ENCODE data around the gene PSME3IP1.
"Not testable (repeated sequence)": the region's sequence is repeated elsewhere in the genome, so short reads cannot be mapped to it uniquely, and the experiment has no call there.

Gene PSME3IP1

DNA sequence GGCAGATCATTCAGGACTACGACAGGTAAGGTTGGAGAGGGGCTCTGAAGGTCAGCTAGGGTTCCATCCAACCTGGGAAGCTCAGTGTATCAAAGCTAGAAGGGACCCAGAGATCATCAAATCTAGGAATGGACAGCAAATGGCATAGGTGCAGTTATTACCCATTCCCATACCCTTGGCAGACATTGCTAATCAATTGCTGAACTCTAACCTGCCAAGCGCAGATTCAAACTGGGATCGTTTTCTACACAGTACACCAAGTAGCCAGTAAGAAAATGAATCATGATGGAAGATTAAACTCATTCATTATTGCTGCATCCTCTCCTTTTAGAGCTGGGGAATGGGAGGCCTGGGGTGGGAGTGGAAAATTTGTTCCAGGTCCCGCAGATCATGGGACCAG is 59.9 kb downstream of the PSME3IP1 start:
- DNase-seq, result no peak

DNA sequence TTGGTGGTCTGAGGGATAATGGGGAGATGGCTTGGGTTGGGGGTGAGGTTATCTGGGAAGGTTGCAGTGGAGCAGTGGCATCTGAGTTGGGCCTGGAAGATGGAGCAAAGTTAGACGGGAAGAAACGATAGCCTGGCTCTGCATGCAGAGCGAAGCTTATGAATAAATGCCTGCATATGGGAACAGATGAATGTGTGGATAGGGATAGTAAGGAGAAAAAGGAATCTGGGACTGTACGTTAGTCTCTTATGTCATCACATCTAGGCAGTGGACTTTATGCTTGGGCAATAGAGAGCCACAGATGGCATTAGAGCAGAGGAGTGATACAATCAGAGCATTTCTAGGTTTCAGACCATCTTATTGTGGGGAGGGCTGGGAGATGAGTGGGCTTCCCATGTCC is 60.5 kb downstream of the PSME3IP1 start:
- no peak for DNase-seq

DNA sequence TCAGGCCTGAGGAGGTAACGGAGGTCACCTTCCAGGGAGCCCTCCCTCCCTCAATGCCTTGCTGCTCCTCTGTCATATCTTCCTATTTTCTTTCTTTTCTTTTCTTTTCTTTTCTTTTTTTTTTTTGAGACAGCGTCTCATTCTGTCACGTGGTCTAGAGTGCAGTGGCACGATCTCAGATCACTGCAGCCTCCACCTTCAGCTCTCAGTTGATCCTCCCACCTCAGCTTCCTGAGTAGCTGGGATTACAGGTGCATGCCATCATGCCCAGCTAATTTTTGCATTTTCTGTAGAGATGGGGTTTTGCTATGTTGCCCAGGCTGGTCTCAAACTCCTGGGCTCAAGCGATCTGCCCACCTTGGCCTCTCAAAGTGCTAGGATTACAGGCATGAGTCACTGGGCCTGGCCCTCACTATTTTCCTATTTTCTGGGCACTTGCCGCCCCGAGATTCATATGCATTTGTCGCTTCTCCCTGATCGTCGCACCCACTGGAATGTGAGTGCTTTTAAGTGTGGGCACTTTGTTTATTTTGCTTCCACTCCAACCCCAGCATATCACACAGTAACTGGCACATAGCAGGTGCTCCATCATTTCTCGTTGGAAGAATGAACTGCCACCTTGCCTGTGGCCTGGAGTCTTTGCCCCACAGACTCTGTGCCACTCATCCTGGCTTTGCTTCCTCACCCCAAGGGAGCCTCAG is 61.7 kb downstream of the PSME3IP1 start:
- DNase-seq, result no peak

DNA sequence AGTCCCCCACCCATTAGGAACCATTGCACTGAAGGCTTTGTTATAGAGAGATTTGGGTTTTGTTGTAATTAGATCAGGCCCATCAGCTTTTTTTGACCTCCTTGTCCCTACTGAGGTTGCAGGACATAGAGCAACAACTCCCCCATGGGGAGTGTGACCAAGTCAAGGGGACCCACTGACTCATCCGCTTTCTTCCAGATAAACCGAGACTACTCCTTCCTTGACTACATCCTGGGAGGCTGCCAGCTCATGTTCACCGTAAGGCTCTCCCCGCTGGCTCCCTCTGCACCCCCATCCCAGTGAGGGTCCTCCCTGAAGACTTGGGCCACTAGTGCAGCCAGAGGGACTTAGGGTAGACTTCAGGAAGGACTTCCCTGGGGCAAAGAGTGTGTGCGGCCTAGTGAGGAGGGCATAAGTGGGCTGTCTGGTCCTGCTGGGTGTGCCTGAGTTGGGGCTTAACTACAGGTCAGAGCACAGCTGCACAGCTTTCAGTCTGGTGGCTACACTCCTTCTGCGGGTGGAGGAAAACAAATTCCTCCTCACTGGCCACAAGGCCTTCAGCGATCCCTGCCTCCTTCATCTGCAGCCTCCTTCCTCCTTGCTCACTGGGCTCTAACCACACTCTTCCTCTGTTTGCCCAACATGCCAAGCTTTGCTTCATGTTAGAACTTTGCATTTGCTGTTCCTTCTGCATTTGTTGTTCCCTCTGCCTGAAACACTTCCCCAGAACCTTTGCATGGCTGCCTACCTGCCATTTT is 62.4 kb downstream of the PSME3IP1 start:
- no peak for DNase-seq

DNA sequence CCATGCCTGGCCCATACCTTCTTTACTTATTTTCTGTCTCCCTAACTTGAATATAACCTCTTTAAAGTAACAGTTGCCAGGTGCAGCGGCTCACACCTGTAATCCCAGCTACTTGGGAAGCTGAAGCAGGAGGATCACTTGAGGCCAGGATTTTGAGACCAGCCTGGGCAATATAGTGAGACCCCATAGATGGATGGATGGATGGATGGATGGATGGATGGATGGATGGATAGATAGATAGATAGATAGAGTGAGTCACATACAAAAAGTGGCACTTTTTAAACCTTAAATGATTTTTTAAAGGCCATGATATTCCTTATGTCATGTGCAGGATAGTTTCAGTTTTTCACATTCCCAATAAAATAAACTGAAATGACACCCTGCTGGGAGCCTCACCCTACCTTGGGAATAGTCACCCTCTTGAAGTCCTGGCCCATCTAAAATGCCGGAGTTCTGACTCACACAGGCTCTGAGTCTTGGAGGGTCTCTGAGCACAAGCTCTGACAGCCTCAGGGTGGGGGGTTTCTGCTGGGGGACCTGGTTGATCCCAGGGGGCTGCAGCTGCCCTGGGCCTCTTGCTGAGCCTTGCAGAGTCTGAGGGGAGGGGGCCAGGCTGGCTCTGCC is 67.3 kb downstream of the PSME3IP1 start:
- DNase-seq, result no peak

DNA sequence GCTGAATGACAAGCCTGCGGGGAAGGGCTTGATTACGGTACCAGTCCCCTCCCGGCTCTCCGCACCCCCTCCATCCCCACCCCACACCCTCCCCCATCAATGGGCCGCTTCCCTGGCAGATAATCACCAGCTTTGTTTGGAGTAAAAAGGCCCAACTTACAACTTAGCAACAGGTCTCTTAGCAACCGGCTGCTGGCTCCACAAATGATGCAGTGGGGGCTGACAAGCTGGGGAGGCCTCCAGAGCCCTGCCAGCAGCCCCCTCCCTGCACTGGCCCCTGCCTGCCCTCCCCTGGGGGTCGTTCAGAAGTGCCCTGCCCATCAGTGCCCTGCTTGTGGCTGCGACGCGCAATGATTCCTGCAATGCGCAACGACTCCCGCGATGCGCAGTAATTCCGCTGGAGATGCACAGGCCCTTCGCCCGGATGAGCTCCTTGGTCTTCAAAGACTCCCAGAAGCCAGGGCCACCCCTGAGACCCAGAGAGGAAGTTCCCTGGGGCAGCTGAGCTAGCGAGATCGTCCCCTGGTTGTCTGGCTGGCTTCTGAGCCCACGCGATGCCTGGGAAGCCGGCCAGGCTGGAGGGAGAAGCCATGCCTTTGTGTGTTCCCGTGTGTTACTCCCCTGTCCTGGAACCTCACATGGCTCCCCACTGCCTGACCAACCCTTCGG is 70.2 kb downstream of the PSME3IP1 start:
- peak in 55 of 56 donors; percentile 65 to 94 (median 87) for DNase-seq

DNA sequence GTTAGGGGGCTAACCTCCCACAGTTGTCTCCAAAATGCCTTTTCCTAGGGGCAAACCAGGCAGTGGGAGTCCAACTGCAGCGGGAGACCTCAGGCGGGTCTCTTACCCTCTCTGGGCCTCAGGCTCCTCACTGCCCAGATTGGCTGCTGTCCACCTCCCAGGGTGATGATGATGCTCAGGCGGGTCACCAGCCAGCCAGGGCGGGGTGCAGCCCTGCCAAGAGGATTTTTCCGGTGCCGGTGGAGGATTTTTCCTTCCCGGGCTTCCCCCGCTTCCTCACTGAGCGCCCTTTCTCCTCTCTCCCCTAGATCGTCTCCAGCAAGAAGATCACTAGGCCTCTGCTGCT is 70.7 kb downstream of the PSME3IP1 start:
- DNase-seq, result no peak

DNA sequence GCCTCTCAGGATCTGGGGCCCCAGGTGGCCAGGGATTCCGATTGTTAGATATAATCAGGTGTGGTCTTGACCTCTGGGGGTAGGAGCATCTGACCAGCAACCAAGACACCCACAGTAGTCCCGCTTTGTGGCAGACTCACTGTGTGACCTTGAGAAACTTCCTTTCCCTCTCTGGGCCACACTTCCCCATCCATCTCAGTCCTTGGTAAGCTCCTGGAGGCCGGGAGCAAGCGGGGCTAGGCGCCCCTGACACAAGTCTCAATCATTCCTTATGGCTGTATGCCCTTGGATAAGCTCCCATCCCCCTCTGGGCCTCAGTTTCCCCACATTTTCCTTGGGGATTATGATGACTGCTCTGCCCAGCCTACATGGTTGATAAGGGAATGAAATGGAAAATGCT is 72.2 kb downstream of the PSME3IP1 start:
- DNase-seq, result no peak

DNA sequence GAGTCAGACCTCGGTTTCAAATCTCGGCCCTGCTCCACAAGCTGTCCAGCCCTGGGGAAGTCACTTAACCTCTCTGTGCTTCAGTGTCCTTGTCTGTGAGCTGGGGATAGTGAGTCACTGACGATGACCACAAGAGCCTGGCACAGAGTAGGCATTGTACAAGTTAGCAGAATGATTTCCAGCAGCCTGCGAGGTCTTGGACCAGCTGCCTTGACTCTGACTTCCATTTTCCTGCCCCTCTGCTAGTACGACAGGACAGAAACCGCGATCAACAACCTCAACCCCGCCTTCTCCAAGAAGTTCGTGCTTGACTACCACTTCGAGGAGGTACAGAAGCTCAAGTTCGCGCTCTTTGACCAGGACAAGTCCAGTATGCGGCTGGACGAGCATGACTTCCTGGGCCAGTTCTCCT is 72.8 kb downstream of the PSME3IP1 start:
- DNase-seq, result peak in 12 of 56 donors; percentile 16 to 51 (median 40)

DNA sequence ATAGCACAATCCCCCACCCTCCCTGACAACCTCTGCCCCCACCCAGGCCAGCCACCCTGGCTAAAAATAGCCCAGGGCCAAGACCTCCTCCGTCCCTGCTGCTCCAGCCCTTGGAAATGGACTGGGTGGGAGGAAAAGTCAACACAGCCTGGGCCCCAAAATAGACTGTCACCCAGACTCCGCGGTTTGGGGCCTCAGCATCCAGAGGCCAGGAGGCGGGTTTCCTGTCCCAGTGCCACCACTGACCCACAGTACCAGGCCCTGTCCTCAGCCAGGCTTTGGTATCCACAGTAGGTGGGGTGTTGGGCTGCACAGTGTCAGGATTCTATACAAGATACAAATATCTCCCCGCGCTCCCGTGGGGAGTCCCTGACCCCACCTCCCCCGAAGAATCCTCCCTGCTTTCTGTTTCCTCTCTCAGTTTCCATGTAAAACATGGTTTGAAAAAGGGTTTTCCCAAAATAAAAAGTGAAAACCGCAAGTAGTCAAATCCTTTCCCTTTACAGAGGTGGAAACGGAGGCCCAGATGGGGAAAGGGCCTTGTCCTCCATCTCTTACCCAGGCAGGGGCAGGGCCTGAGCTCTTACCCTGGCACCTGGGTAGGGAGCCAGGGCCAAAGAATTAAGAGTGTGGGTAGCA is 73.3 kb downstream of the PSME3IP1 start:
- DNase-seq, result no peak

DNA sequence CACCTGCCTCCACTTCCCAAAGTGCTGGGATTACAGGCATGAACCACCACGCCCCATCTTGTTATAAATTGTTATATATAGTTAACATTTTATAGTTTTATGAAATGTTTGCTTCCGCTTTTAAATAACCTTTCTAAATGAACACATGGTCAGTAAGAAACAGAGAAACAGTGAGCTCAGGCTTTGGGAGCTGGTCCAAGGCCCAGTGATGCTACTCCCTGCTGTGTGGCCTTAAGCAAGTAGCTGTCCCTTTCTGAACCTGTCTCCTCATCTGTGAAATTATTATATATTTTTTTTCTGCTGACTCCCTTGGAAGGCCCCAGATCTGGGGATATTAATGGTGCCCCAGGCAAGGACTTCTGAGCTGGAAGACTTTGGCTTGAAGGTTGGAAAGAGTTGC is 74.4 kb downstream of the PSME3IP1 start:
- no peak for DNase-seq

DNA sequence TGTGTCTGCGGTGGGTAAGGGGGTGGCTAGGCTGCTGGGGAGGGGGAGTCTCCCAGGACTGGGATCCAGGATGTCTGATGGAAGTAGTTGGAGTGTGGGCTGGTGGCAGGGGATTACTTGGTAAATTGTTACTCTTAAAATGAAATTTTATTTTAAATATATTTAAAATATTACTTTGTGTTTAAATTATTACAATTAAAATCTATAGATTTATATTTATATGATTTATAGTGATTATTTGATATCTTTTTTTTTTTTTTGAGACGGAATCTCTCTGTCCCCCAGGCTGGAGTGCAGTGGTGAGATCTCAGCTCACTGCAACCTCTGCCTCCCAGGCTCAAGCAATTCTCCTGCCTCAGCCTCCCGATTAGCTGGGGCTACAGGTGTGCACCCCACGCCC is 74.9 kb downstream of the PSME3IP1 start:
- no peak for DNase-seq

DNA sequence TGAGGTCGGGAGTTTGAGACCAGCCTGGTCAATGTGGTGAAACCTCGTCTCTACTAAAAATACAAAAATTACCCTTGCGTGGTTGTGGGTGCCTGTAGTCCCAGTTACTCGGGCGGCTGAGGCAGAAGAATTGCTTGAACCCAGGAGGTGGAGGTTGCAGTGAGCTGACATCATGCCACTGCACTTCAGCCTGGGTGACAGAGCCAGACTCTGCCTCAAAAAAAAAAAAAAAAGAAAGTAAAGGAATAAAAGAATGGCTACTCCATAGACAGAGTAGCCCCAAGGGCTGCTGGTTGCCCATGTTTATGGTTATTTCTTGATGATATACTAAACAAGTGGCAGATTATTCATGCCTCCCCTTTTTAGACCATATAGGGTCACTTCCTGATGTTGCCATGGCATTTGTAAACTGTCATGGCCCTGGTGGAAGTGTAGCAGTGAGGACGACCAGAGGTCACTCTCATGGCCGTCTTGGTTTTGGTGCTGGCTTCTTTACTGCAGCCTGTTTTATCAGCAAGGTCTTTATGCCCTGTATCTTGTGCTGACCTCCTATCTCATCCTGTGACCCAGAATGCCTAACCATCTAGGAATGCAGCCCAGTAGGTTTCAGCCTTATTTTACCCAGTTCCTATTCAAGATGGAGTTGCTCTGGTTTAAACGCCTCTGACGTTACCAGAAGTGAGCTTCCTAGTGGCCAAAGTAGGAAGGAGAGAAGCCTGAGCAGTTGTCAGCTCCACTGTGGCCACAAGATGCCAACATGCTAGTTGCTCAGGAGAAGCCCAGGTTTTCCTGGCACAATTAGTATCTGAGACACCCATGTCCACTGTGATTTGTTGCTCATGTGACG is 76.4 kb downstream of the PSME3IP1 start:
- DNase-seq, result not testable (repeated sequence)

DNA sequence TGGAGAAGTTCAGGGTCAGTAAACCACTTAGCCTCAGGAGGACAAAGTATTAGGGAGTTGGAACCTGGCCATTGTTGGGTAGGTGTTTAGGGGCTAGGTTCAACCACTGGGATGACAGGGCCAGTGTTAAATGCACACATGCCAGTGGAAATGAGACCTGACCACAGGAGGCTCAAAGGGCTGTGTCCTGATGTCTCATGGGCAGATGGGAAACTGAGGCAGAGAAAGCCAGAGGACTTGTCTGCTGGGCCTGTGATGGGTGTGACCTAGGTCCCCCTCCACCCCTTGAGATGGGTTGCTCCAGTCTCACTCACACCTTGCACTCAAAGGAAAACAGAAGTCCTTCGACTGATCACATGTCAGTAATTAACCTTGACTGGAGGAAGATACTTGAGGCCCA is 77.4 kb downstream of the PSME3IP1 start:
- no peak for DNase-seq

DNA sequence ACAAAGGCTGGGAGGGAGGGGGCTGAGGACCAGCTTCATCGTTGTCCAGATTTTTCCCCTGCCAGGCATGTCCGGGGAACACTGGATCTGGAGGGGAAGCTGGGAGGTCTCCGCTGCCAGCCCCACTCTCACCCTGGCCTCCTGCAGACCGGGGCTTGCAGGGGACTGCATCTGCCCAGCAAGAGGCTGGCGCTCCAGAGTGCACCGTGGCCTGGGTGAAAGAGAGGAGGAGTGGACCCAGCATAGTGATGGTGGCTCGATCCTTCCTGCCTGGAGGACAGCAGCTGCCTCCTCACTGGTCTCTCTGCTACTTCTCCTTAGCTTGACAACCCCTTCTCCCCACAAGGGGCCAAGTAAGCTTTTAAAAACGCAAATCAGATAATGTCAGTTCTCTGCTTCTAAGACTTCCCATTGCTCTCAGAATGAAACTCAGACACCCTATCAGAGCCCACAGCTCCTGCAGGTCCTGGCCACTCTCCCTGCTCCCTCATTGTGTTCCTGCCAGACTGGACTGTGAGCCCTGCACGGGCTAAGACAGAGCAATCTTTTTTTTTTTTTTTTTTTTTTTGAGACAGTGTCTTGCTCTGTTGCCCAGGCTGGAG is 78.4 kb downstream of the PSME3IP1 start:
- DNase-seq, result peak in 5 of 56 donors; percentile 20 to 49 (median 26)

DNA sequence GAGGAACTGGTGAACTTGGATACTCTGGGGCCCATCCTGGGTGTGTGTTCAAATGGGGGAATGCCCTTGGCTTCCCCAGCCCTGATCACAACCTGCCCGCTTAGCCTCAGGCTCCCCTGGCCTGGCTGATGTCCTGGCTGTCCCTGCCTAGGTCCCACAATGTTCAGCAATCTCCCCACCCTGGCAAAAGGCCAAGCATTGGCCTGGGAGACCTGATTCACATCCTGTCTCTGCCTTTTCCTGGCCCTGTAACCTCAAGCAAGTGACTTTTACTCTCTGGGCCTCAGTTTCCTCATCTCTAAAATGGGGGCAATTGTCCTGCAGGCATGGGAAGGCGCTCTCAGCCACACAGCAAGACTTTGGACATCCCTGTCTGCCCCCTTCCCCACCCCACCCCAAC is 79.1 kb downstream of the PSME3IP1 start:
- DNase-seq, result peak in 1 of 56 donors; percentile 48

DNA sequence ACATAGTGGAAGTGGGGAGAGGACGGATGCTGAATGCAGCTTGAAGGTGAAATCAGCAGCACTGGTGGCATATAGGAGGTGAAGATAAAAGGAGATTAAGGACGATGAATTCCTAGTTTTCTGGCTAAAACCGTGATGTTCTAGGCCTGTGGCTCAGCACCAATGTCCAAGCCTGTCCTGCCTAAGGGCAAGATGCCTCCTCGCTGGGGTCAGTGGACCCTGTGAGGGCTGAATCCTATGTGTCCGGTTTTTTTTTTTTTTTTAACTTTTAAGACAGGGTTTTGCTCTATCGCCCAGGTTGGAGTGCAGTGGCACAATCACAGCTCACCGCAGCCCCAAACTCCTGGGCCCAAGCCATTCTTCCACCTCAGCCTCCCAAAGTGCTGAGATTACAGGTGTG is 80.7 kb downstream of the PSME3IP1 start:
- no peak for DNase-seq

DNA sequence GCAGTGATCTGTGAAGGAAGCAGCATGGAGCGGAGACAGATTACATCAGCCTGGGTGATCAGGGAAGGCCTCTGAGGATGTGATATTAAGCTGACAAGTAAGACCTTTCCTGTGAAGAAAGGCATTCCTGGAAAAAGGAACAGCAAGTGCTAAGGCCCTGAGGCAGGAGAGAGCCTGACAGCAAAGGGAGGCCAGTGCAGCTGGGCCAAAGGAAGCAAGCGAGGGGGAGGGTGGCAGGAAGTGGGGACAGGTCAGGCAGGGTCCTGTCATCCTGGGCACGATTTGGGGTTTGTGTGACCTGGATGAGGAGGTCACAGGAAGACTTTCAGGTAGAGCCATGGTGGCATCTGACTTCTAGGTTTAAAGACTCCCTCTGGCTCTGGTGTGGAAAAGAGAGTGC is 81.1 kb downstream of the PSME3IP1 start:
- no peak for DNase-seq

DNA sequence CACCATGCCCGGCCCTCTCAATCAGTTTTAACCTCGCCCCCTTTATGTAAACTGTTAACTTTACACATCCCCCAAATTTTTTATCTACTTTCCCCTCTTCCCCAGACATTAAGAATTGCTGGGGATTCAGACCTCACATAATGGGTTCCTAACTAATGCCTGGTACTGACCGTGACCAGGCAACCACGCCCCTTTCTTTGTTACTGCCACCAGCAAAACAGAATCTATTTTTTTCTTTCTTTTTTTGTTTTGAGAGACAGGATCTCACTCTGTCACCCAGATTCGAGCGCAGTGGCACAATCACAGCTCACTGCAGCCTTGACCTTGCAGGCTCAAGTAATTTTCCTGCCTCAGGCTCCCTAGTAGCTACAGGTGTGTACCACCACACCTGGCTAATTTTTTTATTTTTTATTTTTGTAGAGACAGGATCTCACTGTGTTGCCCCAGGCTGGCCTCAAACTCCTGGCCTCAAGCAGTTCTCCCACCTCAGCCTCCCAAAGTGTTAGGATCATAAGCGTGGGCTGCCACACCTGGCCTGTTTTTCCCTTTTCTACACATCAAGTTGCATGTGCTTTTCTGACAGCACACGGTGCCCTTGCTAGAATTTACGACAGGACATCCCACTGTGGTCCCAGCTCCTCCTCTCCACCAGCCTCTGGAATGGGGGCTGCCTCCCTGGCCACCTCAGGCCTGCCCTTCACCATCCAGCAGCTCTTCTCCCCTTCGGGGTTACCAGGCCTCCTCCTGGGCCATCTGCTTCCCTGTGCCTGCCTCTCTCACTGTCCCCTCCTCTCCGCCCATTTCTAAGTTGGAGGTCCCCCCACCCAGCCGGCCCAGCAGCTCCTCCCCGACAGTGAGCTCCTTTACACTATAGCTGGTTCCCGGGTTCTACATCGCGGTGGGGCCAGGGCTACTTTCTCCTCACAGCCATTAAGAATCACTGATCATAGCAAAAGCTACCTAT is 82.7 kb downstream of the PSME3IP1 start:
- DNase-seq, result peak in 7 of 56 donors; percentile 9 to 36 (median 19)
